ENCODE measurements around the gene OR2A2.
A peak's percentile ranks its signal among the peaks of the same experiment; 100 is the strongest.
"Not testable (repeated sequence)": the region's sequence is repeated elsewhere in the genome, so short reads cannot be mapped to it uniquely, and the experiment has no call there.

Gene OR2A2

DNA sequence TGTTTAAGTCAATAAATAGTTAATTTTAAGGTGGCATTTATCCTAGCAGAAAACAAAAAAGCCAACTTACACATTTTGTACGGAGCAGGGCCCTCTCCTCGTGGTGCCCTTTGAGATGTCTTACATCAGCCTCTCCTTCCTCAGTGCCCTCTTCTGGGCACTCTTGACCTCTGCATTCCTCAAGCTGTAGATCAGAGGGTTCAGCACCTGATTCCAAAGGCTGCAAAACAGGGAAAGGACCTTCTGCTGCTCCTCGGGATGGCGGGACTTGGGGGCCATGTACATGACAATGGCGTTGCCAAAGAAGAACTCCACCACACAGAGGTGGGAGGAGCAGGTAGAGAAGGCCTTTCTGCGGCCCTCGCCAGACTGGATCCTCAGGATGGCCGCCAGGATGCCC lies 9.0 kb downstream of the OR2A2 start:
- DNase-seq (ENCODE audit: low spot score) = no peak
- Mint-ChIP-seq H3K27ac (no peak overlapping the region), H3K9me3 (no peaks in the 10 kb centered on the region), H3K36me3 (ENCODE audit: low read depth) (no peaks in the 10 kb centered on the region), H3K27me3 (ENCODE audit: low read depth) (peaks cover 8% of the 10 kb centered on the region), H3K4me1 (ENCODE audit: low read depth) (no peaks in the 10 kb centered on the region), H3K4me3 (no peak overlapping the region)

GRCh38 chr7:144122876-144123275 lies 13.5 kb downstream of the OR2A2 start, which contains the start of gene OR2A14:
Gene OR2A14 (plus strand): TSS chr7:144123176. CDS start chr7:144129113, 5,937 bp downstream.
- DNase-seq (ENCODE audit: low spot score) = no peak
- Mint-ChIP-seq H3K36me3 (ENCODE audit: low read depth) (no peaks in the 10 kb centered on the region), H3K9me3 (no peaks in the 10 kb centered on the region), H3K27me3 (ENCODE audit: low read depth) (no peaks in the 10 kb centered on the region), H3K4me1 (ENCODE audit: low read depth) (no peaks in the 10 kb centered on the region), H3K4me3 (no peak within 1 kb of the TSS), H3K27ac (no peak within 1 kb of the TSS)

DNA sequence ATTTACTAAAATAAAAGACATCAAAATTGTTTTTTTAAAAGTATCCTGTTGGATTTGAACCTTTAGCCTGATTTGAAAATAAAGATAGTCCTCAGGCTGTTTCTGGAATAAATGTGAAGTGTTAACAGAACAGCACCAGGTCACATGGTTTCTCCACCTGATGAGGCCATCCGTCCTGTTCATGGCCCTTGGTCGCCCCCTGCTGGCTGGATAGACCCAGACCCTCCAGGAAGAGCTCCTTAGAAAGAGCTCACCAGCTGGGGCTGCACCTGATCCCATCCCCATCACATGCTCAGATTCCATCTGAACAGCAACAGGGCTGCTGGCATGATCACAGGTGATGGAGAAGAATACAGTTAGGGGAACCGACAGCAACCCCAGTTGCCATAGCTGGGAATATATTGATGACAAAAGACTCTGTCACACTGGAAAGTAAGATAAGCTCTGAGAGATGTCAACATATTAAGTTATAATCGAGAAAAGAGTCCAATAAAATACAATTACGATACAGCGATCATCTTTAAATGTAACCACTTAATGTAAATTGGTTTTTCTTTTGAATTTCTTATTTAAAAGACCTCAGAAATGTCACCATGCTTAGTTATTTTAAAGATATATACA lies 18.4 kb downstream of the OR2A2 start:
- Mint-ChIP-seq H3K4me1 (ENCODE audit: low read depth) (no peaks in the 10 kb centered on the region), H3K27ac (no peak overlapping the region), H3K4me3 (no peak overlapping the region), H3K27me3 (ENCODE audit: low read depth) (no peaks in the 10 kb centered on the region), H3K36me3 (ENCODE audit: low read depth) (no peaks in the 10 kb centered on the region), H3K9me3 (no peaks in the 10 kb centered on the region)
- peak; percentile 75 for DNase-seq (ENCODE audit: low spot score)

DNA sequence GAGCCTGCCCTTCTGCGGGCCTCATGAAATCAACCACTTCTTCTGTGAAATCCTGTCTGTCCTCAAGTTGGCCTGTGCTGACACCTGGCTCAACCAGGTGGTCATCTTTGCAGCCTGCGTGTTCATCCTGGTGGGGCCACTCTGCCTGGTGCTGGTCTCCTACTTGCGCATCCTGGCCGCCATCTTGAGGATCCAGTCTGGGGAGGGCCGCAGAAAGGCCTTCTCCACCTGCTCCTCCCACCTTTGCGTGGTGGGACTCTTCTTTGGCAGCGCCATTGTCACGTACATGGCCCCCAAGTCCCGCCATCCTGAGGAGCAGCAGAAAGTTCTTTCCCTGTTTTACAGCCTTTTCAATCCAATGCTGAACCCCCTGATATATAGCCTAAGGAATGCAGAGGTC lies 20.2 kb downstream of the OR2A2 start:
- not testable (repeated sequence) for H3K4me3 Mint-ChIP-seq; H3K9me3 Mint-ChIP-seq; H3K27ac Mint-ChIP-seq; H3K27me3 Mint-ChIP-seq (ENCODE audit: low read depth); H3K36me3 Mint-ChIP-seq (ENCODE audit: low read depth); DNase-seq (ENCODE audit: low spot score); H3K4me1 Mint-ChIP-seq (ENCODE audit: low read depth)

DNA sequence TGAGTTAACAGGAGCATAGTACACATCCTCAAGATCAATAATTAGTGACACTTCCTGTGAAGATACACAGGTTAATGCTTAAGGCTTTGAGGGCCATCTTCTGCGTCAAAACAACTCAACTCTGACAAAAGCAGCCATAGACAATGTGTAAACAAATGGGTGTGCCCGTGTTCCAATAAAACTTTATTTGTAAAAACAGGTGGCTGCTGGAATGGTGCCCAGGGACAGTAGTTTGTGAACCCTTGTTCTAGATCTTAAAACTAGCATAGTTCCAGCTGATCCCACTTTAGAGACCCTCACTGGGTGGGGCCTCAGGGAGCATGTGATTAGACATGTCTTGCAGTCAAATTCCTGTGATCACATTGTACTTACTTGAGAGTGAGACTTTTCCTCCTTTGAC lies 21.3 kb downstream of the OR2A2 start:
- no peaks in the 10 kb centered on the region for H3K27me3 Mint-ChIP-seq (ENCODE audit: low read depth)
- H3K27ac Mint-ChIP-seq = no peak overlapping the region
- no peaks in the 10 kb centered on the region for H3K4me1 Mint-ChIP-seq (ENCODE audit: low read depth)
- no peaks in the 10 kb centered on the region for H3K9me3 Mint-ChIP-seq
- H3K4me3 Mint-ChIP-seq = no peak overlapping the region
- H3K36me3 Mint-ChIP-seq (ENCODE audit: low read depth) = no peaks in the 10 kb centered on the region
- no peak for DNase-seq (ENCODE audit: low spot score)

DNA sequence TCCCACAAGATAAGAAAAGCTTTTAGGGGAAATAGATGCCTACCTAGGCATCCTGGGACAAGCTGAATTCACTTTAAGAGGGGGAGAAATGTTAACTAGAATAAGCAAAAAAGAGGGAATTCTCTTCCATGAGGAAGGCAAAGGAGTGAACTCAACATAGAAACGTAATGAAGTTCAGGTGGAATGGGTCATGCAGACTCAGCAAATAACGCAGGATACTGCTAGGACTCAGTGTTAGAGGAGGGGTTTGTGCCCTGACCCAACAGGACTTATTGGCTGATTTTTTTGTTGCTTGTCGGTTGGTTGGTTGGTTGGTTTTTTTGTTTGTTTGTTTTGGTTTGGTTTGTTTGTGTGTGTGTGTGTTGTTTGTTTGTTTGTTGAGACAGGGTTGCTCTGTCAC lies 22.9 kb downstream of the OR2A2 start:
- H3K27me3 Mint-ChIP-seq (ENCODE audit: low read depth) = peaks cover 2% of the 10 kb centered on the region
- no peak for DNase-seq (ENCODE audit: low spot score)
- no peak overlapping the region for H3K27ac Mint-ChIP-seq
- H3K36me3 Mint-ChIP-seq (ENCODE audit: low read depth) = no peaks in the 10 kb centered on the region
- H3K4me1 Mint-ChIP-seq (ENCODE audit: low read depth) = no peaks in the 10 kb centered on the region
- no peak overlapping the region for H3K4me3 Mint-ChIP-seq
- H3K9me3 Mint-ChIP-seq = no peaks in the 10 kb centered on the region

DNA sequence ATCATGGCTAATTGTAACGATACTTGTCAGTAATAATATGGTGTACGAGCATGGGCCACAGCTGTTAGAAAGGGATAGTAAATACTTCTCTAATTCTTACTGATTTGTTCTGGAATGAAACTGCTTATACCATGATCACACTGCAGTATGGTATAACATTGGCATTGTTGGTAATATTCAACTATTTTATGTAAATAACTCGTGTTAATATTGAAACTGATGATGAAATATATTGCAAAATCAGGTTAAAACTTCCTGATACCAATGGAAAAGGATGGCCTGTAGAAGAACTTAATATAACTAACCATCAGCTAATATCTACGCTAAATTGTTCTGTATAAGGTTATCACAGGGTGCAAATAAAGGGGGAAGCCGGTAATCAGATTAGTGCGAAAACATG lies 23.9 kb downstream of the OR2A2 start:
- no peak overlapping the region for H3K4me3 Mint-ChIP-seq
- H3K27me3 Mint-ChIP-seq (ENCODE audit: low read depth) = peaks cover 3% of the 10 kb centered on the region
- H3K4me1 Mint-ChIP-seq (ENCODE audit: low read depth) = no peaks in the 10 kb centered on the region
- DNase-seq (ENCODE audit: low spot score) = no peak
- H3K36me3 Mint-ChIP-seq (ENCODE audit: low read depth) = no peaks in the 10 kb centered on the region
- no peaks in the 10 kb centered on the region for H3K9me3 Mint-ChIP-seq
- no peak overlapping the region for H3K27ac Mint-ChIP-seq

GRCh38 chr7:144134116-144134515 lies 24.7 kb downstream of the OR2A2 start:
- DNase-seq (ENCODE audit: low spot score) = no peak
- Mint-ChIP-seq H3K27ac (no peak overlapping the region), H3K4me1 (ENCODE audit: low read depth) (no peaks in the 10 kb centered on the region), H3K36me3 (ENCODE audit: low read depth) (no peaks in the 10 kb centered on the region), H3K4me3 (no peak overlapping the region), H3K27me3 (ENCODE audit: low read depth) (peaks cover 3% of the 10 kb centered on the region), H3K9me3 (no peaks in the 10 kb centered on the region)

GRCh38 chr7:144137501-144137900 lies 28.1 kb downstream of the OR2A2 start:
- no peak for DNase-seq (ENCODE audit: low spot score)
- Mint-ChIP-seq H3K27me3 (ENCODE audit: low read depth) (peaks cover 3% of the 10 kb centered on the region), H3K36me3 (ENCODE audit: low read depth) (no peaks in the 10 kb centered on the region), H3K9me3 (no peaks in the 10 kb centered on the region), H3K27ac (no peak overlapping the region), H3K4me1 (ENCODE audit: low read depth) (no peaks in the 10 kb centered on the region), H3K4me3 (no peak overlapping the region)

GRCh38 chr7:144142187-144142586 lies 32.8 kb downstream of the OR2A2 start:
- H3K9me3 Mint-ChIP-seq = peaks cover 6% of the 10 kb centered on the region
- no peak for DNase-seq (ENCODE audit: low spot score)
- H3K27me3 Mint-ChIP-seq (ENCODE audit: low read depth) = peaks cover 2% of the 10 kb centered on the region
- no peak overlapping the region for H3K4me3 Mint-ChIP-seq
- no peaks in the 10 kb centered on the region for H3K4me1 Mint-ChIP-seq (ENCODE audit: low read depth)
- H3K27ac Mint-ChIP-seq = no peak overlapping the region
- no peaks in the 10 kb centered on the region for H3K36me3 Mint-ChIP-seq (ENCODE audit: low read depth)

DNA sequence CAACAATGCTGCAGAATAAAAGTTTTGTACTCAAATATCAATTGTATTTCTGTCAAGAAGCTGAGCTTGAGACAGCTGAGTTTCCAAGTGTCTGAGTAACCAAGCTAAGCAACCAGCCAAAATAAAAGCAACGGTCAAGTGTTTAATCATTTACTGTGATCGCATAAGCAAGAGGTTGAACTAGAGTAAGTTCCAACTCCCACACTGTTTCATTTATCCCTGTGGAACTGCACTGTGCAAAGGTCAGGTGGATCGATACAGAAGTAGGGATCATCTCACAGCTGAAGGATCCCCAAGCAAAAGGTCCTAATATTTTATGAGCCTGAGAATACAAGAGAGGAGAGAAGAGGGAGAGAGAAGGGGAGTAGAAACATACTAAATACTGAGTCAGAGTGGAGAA lies 35.0 kb downstream of the OR2A2 start:
- Mint-ChIP-seq H3K9me3 (peaks cover 24% of the 10 kb centered on the region), H3K27ac (no peak overlapping the region), H3K4me3 (no peak overlapping the region), H3K36me3 (ENCODE audit: low read depth) (no peaks in the 10 kb centered on the region), H3K4me1 (ENCODE audit: low read depth) (no peaks in the 10 kb centered on the region), H3K27me3 (ENCODE audit: low read depth) (no peaks in the 10 kb centered on the region)
- no peak for DNase-seq (ENCODE audit: low spot score)

DNA sequence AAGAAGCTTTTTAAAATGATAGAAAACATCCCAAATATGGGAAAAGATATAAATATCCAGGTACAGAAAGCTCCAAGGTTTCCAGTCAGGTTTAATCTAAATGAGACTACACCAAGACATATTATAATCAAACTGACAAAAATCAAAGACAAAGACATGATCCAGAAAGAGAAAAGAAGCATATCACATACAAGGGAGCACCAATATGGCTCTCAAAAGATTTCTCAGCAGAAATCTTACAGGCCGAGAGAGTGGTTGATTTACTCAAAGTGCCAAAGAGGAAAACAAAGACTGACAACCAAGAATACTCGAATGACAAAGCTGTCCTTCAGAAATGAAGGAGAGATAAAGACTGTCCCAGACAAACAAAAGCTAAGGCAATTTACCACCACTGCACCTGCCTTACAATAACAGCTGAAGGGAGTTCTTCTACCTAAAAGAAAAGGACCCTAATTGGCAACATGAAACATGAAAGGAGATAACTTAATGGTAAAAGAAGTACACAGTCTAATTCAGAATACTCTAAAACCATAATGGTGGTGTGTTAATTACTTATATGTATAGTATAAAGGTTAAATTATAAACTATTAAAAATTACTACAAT lies 38.9 kb downstream of the OR2A2 start:
- Mint-ChIP-seq H3K9me3 (peaks cover 30% of the 10 kb centered on the region), H3K27me3 (ENCODE audit: low read depth) (no peaks in the 10 kb centered on the region)
- no peak for DNase-seq (ENCODE audit: low spot score)

DNA sequence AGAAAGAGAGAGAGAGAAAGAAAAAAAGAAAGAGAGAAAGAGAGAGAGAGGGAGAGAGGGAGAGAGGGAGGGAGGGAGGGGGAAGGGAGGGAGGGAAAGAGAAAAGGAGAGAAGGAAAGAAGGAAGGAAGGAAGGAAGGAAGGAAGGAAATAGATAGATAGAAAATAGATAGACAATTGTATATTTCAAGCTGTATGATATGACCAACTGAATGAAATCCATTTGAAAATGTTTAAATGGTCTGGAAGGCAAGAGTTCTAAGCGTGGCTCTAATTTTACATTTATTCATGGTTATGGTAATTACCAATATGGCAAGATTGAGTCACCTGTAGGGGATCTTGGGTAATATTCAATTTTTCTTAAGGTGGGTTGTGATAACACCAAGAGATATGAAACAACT lies 49.5 kb downstream of the OR2A2 start:
- no peak for DNase-seq (ENCODE audit: low spot score)
- Mint-ChIP-seq H3K27ac (no peak overlapping the region), H3K4me1 (ENCODE audit: low read depth) (no peaks in the 10 kb centered on the region), H3K9me3 (no peaks in the 10 kb centered on the region), H3K36me3 (ENCODE audit: low read depth) (no peaks in the 10 kb centered on the region), H3K27me3 (ENCODE audit: low read depth) (peaks cover 6% of the 10 kb centered on the region), H3K4me3 (no peak overlapping the region)

More for the DNA sequence above, 38.9 kb downstream of the OR2A2 start:
- H3K4me3 Mint-ChIP-seq = no peak overlapping the region
- H3K27ac Mint-ChIP-seq = no peak overlapping the region
- no peaks in the 10 kb centered on the region for H3K36me3 Mint-ChIP-seq (ENCODE audit: low read depth)
- no peaks in the 10 kb centered on the region for H3K4me1 Mint-ChIP-seq (ENCODE audit: low read depth)

Data from T-helper 2 cell treated with Interferon-gamma antibody and Interleukin-4, amounts not matched to agents 5 μg/mL and 100 μg/mL, for 36 hours (primary cell).